Hair follicular keratinocyte (primary cell): Measurements from ENCODE around the gene FANCG. TPM values are rescaled to one million over a fixed set of nuclear protein-coding genes. Genes with fewer than 3 reads are reported as not detected.

ENCODE experiments used
- total RNA-seq: library from RNA; depleted of rRNA; stranded (reverse); fragments of >200 nt; gene quantifications from 2 replicates; pipeline ENCODE4 v1.2.3, GENCODE V29; 2015

FANCG gene
- 20.4 and 38.7 TPM in 2 replicates for total RNA-seq

DNA sequence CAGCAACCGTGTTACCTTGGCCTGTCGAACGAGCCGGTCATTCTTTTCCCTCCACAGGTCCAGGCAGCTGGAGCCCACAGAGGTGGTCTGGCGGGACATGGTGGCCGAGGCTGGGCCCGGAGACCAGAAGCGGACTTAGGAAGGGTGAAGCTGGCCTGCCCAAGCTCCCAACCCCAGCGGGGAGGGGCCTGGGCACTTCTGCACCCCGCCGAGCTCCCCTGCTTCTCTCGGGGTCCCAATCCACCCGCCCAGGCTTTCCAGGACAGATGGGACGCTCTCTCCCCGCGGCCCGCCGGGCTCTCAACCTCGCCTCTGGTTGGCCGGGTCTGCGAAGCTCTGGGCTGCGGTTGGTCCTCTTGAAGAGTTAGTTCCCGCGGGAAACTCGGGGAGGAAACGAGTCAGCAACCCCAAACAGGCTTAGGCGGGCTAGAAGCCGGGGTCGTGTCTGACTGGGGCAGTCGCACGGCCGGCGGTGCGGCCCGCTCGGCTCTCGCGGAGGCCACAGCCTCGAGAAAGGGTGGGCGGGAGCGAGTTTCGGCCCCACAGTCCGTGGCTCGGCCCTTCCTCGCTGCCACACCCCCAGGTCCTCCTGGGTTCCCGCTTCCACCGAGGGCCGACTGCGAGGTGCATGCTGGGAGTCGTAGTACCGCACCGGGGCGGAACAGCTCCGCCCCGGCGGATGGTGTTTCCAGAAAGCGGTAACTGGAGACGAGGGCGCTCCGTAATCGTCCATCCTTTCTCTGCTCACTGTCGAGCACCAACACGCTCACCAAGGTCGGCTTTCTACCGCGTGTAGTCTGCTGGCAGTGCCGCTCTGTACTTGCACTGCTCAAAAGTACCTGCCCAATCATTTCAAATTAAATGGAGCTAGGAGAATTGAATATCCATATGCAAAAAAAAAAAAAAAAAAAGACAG is at the start of gene FANCG:
TSS of gene FANCG (minus strand) at position 517 of the 916 bp plus-strand sequence. CDS start at position 99, 418 bp downstream.

DNA sequence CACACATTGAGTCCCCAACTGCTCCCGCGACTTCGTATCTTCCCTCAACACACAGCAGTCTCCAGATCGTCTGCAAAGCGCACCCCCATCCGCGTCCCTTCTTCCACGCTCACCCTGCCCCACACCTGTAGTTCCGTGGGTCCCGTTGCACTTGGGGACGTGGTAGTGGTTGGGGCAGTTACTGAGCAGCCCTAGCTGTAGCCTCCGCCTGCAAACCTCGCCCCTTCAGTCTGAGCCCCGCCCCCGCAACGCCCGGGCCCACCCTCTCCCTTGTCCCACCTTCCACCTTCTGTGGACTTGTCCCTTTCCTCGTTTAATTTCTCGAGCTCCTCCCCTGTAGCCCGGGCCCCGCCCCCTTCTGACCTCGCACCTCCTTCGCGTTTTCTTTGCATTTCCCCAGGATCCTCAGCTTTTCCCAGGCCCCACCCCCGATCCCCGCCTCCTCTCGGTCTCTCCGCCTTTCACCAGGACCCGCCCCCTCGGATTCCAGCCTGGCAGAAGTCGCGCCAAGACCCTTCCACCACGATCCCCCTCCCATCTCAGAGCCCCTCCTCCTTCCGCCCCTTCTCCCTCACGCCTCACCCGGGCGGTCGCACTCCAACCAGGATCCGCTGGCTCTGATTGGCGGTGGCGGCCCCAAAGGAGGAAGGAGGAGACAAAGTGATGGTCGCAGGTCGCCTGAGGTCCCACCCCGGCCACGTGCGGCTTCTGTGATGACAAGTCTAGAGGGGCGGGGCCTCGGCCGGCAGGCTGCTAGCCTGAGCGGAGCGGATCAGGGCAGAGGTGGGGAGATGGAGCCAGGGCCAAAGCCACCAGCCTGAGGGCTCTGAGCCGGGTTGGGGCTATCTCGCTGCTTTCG is 36.2 kb upstream of the FANCG start, which contains the start of gene ATOSB:
TSS of gene ATOSB (minus strand) at position 183 of the 859 bp plus-strand sequence. CDS start 7,588 bp downstream, outside the sequence.

DNA sequence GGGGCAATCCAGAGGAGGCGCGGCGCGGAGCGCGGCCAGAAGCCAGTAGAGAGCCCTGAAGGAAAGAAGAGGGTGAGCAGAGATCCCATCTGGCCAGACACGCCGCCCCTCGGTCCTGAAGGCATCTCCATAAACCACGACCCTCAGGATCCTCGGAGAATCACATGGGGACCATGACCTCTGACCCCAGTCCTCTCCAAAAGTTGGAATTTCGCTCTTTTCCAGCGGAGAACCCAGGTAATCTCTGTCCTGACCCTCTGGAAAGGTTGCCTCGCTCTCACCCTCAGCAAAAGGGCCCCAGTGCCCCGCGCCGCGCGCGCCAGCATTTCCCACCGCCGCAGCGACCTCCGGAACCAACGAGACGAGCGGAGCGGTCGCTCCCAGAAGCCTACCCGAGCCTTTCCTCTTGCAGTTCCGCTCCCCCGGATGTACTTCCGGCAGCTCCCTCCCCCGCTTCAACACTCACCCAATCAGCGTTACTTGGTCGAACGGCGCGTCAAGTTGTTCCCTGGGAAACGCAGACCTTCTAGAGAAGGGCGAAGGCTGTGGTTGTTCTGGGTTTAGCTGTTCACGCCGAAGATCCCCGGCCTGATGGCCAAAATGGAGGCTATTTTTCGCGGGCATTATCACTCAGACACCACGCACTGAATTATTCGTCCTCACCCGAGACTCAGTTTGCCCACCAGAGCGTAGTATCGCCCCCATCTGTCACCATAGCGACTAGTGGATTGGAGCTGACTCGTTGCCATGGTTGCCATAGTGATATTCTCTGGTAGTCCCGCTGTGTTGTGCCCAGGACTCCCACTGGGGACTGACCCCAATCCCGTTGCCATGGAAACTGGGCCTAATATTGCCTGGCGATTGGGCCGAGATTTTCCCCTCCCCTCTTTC is 23.3 kb upstream of the FANCG start, which contains the start of gene STOML2:
TSS of gene STOML2 (minus strand) at position 363 of the 891 bp plus-strand sequence. CDS start at position 326, 37 bp downstream.

DNA sequence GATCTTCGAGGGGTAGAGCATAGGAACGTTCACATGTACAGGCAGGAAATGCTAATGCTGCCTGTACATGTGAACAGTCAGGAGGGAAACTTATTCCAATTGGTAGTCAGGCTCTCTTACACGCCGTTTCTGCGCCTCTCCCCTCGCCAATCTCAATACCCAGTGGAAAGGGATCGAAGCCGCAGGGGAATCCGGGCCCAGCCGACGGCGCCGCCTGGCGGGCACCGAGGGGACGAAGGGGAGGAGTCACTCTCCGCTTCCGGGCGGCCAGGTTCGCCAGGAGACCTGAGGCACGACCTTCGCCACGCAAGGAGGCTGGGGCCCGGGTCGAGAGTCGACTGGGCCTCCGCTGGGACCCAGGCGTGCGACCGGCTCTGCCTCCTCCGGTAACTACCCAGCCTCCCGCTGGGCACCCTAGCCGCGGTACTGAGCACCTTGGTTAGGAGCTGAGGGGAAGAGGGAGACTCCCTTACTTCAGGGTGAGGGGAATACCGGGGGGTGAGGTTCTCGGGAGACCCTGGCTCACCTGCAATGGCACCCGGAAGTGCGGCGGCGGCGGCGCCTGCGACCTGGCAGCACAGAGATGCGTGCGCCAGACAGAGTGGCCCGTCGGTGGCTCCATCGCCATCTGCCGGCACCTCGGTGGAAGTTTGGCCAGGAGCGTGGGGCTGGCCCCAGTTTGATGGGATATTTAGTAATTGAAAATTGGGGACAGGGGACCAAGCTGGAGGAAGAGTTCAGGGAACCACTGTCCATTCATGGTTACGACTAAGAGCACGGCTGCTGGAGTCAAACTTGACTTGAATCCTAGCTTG is 16.5 kb upstream of the FANCG start, which contains the start of gene PIGO:
TSS of gene PIGO (minus strand) at position 557 of the 815 bp plus-strand sequence. CDS start 1,026 bp downstream, outside the sequence.

DNA sequence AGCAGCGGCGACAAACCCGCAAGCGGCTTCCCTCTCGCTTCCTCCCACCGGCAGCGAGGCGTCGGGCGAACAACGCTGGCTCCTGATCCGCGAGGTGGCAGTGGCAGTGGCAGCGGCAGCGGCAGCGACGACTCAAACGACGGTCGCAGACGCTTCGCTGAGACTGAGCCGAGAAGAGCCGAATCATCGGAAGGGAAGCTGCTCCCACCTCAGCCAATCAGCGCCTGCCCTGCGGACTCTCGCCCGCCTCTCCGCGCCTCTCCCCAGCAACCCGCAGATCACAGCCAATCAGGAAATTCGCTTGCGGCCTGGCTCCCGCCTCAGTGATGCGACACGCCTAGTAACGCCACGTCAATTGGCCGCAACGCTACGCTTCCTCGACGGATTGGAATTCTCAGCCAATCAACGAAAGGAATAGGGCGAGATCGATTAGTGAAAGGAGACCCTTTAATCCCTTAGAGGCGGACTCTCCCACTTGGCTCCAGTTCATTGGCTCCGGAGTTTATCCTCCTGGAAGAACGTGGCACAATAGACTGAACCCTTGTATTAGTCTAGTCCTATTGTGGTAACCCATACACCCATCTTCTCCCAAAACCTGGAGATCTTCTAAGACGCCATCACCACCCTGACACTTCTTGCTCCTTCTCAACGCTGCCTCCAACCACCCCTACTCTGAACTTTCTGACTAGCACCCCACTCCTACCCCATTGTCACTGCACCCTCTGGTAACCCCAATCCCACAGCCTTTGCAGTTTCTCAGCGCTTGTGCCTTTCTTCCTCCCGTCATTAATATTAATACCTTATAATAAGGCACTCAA is 7.1 kb downstream of the FANCG start, which contains the start of gene VCP:
TSS of gene VCP (minus strand) at position 165 of the 818 bp plus-strand sequence. CDS start 272 bp downstream, outside the sequence.

Other genes starting within 250 kb of the FANCG start
- gene PHF24, start 121.7 kb downstream of the FANCG start, total RNA-seq: 0.27 and 0.62 TPM in 2 replicates
- gene DNAJB5, start 90.2 kb downstream of the FANCG start, total RNA-seq: 28.9 and 29.7 TPM in 2 replicates
- 270 and 324 TPM in 2 replicates for gene VCP, start 7.3 kb downstream of the FANCG start, total RNA-seq
- 22.6 and 27.0 TPM in 2 replicates for gene PIGO, start 16.6 kb upstream of the FANCG start, total RNA-seq
- 192 and 304 TPM in 2 replicates for gene STOML2, start 23.2 kb upstream of the FANCG start, total RNA-seq
- 25.9 and 44.3 TPM in 2 replicates for gene ATOSB, start 35.9 kb upstream of the FANCG start, total RNA-seq
- 12.0 and 15.3 TPM in 2 replicates for gene UNC13B, start 82.1 kb upstream of the FANCG start, total RNA-seq